Lower lobe of right lung (tissue), 2 donors: Measurements from ENCODE around the gene OTUD4. TPM values are rescaled to one million over a fixed set of nuclear protein-coding genes. Genes with fewer than 3 reads are reported as not detected.

Experiments used
- ATAC-seq, 2 donors: fragments of 200-7000 bp; cut with Tn5 transposase; one replicate each; pipeline ENCODE4 v1.9.1; 2020 to 2022; ENCODE audit warnings: mild to moderate bottlenecking in 2 of 2, moderate library complexity in 2 of 2
- DNase-seq: peaks from one replicate; pipeline ENCODE4 v3.0.0-alpha.2; 2020
- H3K27ac ChIP-seq: fragments of 200-600 bp; one replicate; pipeline ENCODE4 v1.8.0; 2022
- H3K27me3 ChIP-seq: fragments of 200-600 bp; one replicate; pipeline ENCODE4 v1.8.0; 2022; ENCODE audit warnings: low read depth
- H3K36me3 ChIP-seq: fragments of 200-600 bp; one replicate; pipeline ENCODE4 v1.8.0; 2022; ENCODE audit warnings: mild to moderate bottlenecking
- H3K4me1 ChIP-seq: fragments of 200-600 bp; one replicate; pipeline ENCODE4 v1.8.0; 2022
- H3K4me3 ChIP-seq: fragments of 200-600 bp; one replicate; pipeline ENCODE4 v1.8.0; 2022; ENCODE audit warnings: mild to moderate bottlenecking
- H3K9me3 ChIP-seq: fragments of 200-600 bp; one replicate; pipeline ENCODE4 v1.8.0; 2022
- intact Hi-C: fragments of 100-400 bp; cut with DNase I; formaldehyde crosslinking; loops from one replicate; pipeline ENCODE4 v1.11.0; 2022
- total RNA-seq: library from RNA; stranded (reverse); fragmentation: NEBNext Ultra II Directional; extraction: Animal tissue kit (Norgen Biotek cat#: 25700); gene quantifications from one replicate; pipeline ENCODE4 v1.2.1, GENCODE V29; 2021
- TF ChIP-seq, protein P1 (sequence below): fragments of 200-600 bp; IDR thresholded peaks from one replicate; pipeline ENCODE4 v1.8.0; 2022; ENCODE audit warnings: antibody characterized with exemption, mild to moderate bottlenecking
- donor health status: DM: no; HTN: yes; CAD: no; lungs with severe emphysema.

The OTUD4 gene
- total RNA-seq, 1 donor from 2014 or later: 53.4 TPM

DNA sequence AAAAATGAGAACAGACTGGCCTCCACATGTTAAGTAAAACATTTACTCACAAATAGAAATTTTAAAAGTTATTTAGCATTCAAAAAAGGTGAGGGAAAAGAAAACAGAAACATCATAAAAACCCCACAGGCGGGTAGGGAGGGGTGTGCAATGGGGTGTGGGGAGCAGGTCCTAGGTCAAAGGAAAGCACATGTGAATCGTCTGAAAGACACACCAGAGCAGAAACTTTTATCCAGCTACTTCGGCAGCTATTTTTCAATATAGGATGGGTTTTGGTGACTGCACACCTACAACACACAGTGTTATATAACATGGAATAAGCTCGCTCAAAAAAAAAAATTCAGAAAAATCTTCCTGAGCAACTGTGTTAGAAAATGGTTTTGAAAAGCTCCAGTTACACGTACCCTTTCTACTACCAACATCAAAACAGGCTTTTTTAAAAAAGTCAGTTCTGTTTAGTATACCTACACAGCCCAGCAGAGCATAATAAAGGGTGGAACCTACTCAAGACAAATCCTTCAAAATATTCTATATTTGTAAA lies 1.6 kb downstream of the OTUD4 start:
- ATAC-seq (no peak), DNase-seq (no peak)
- Histone ChIP-seq H3K27me3 (no peaks in the 10 kb centered on the region), H3K4me3 (peak overlapping the region; percentile 59), H3K9me3 (no peaks in the 10 kb centered on the region), H3K36me3 (peaks cover 7% of the 10 kb centered on the region), H3K27ac (peak overlapping the region; percentile 97), H3K4me1 (peaks cover 41% of the 10 kb centered on the region)
- intact Hi-C loops: no loop called here
- TF ChIP-seq, protein P1, sequence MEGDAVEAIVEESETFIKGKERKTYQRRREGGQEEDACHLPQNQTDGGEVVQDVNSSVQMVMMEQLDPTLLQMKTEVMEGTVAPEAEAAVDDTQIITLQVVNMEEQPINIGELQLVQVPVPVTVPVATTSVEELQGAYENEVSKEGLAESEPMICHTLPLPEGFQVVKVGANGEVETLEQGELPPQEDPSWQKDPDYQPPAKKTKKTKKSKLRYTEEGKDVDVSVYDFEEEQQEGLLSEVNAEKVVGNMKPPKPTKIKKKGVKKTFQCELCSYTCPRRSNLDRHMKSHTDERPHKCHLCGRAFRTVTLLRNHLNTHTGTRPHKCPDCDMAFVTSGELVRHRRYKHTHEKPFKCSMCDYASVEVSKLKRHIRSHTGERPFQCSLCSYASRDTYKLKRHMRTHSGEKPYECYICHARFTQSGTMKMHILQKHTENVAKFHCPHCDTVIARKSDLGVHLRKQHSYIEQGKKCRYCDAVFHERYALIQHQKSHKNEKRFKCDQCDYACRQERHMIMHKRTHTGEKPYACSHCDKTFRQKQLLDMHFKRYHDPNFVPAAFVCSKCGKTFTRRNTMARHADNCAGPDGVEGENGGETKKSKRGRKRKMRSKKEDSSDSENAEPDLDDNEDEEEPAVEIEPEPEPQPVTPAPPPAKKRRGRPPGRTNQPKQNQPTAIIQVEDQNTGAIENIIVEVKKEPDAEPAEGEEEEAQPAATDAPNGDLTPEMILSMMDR: no peak

DNA sequence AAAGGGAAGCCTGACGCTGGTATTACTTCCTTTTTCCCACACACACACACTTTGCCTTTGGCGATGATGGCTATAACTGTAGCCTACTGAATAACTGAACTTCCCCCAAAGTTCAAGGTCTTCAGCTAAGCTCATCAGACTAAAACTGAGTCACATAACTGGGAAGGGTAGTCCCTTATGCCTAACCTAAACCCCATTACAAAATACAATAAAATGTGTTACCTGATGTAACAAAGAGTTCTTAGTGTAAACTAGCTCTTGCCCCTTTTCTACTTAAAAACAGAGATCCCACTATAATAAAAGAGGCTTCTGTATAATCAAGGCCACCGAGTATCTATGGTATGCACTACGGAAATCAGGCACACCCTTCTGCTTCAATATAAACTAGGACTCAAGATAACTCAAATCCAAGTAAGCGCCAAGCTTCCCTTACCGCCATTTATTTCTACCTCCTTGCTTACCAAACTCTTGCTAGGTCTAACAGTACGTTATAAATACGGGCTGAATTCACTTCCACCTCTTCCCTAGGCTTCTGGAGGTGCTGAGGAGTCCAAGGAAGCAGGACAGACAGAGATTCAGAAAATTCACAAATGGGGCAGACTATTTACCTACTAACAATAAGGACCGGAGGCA lies 2.4 kb downstream of the OTUD4 start:
- no peak for ATAC-seq
- intact Hi-C loops: no loop called here
- peaks cover 41% of the 10 kb centered on the region for H3K4me1 ChIP-seq
- H3K36me3 ChIP-seq: peaks cover 13% of the 10 kb centered on the region
- no peaks in the 10 kb centered on the region for H3K27me3 ChIP-seq
- DNase-seq: no peak
- no peaks in the 10 kb centered on the region for H3K9me3 ChIP-seq
- TF ChIP-seq, protein P1: no peak
- peak overlapping the region; percentile 59 for H3K4me3 ChIP-seq
- peak overlapping the region; percentile 97 for H3K27ac ChIP-seq

DNA sequence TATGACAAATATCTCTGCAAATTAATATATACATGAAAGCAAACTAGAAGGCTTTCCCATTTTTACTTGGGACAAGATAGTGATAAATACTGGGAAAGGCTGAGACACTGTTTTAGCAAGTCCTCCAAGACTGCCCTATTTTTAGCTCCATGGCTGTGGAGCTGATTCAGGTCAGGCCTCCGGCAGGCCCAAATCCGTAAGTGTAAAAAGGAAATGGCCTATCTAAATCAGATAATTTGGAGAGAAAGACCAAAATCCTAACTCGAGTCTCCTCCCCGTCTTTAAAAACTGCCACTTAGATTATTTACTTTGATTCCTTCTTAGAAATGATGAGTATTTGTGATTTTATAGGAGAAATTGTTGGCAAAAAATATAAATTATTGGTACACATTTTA lies 2.9 kb downstream of the OTUD4 start:
- no peaks in the 10 kb centered on the region for H3K9me3 ChIP-seq
- H3K27me3 ChIP-seq: no peaks in the 10 kb centered on the region
- H3K27ac ChIP-seq: peak overlapping the region; percentile 97
- H3K4me1 ChIP-seq: peaks cover 41% of the 10 kb centered on the region
- no peak for DNase-seq
- ATAC-seq: no peak
- peaks cover 13% of the 10 kb centered on the region for H3K36me3 ChIP-seq
- peak overlapping the region; percentile 59 for H3K4me3 ChIP-seq
- intact Hi-C loops: no loop called here
- TF ChIP-seq, protein P1: no peak

DNA sequence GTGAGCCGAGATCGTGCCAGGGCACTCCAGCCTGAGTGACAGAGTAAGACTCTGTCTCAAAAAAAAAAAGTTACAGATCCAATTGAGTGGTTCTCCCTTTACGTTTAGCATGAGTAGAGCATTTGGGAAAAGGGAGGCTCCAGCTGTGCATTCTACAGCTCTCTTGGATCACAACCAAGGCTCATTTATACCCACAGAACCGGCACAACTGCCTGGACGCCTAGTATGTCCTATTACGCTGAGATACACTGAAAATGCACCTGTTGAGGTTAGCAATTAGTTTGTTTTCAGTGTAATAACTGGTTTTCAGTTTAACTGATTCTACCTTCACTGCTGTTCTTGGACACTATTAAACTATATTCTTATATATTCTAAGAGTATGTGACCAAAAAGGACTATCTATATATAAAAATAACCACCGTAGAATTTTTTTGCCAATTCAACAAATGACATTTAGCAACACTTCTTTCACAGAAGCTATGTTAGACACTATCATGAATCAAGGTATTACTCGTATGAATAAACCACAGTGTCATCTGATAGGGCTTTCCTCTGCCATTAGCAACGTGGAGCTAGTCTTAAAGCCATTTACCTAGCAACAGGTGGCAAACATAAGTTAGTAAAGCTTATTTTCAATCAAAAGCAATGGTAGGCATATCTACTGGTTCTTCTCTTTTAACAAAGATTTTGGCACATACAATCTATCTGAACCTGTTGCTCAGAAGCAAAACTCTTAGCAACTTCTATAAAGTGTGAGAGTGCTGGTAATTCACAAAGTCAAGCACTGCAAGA lies 3.6 kb downstream of the OTUD4 start:
- Histone ChIP-seq H3K27me3 (no peaks in the 10 kb centered on the region), H3K4me3 (peak overlapping the region; percentile 59), H3K36me3 (peaks cover 16% of the 10 kb centered on the region), H3K4me1 (peaks cover 48% of the 10 kb centered on the region), H3K27ac (peak overlapping the region; percentile 97), H3K9me3 (no peaks in the 10 kb centered on the region)
- TF ChIP-seq, protein P1: no peak
- ATAC-seq: no peak
- no peak for DNase-seq
- intact Hi-C loops: no loop called here

DNA sequence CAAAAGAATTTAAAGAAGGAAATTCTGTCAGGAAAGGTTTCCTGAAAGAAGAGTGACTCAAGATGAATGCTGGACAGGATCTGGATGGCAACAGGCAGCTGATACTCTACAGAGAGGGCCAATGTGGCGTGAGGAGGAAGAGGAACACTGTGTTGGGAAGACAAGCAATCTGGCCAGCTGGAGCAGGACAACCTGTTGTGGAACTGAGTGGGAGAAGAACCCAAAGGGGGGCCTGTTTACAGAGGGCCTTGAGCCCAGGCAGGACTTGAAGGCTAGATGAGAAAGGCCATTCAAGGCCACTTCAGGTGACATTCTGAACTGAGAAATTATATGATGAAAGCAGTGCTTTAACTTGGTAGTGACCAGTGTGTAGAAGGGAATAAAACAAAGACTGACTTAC lies 8.5 kb downstream of the OTUD4 start:
- peak; percentile 49 to 54 for ATAC-seq
- Histone ChIP-seq H3K27ac (no peak overlapping the region), H3K9me3 (no peaks in the 10 kb centered on the region), H3K36me3 (peaks cover 49% of the 10 kb centered on the region), H3K4me3 (no peak overlapping the region), H3K4me1 (peaks cover 28% of the 10 kb centered on the region), H3K27me3 (no peaks in the 10 kb centered on the region)
- TF ChIP-seq, protein P1: no peak
- intact Hi-C loops: no loop called here
- DNase-seq: no peak
